ENCODE measurements around the gene UBE2G1.
"Not testable (repeated sequence)": the region's sequence is repeated elsewhere in the genome, so short reads cannot be mapped to it uniquely, and the experiment has no call there.

The UBE2G1 gene

GRCh38 chr17:4366327-4367063, at the start of gene UBE2G1:
Gene UBE2G1 (minus strand): TSS chr17:4366675. CDS start chr17:4366316, 359 bp downstream.
- peak; percentile 97 for DNase-seq (ENCODE audit: low spot score)

- DNase-seq (ENCODE audit: low spot score), result peak; percentile 89
Measured at GRCh38 chr17:4412933-4413831, 46.7 kb upstream of the UBE2G1 start.

GRCh38 chr17:4411201-4411600, 44.7 kb upstream of the UBE2G1 start:
- DNase-seq (ENCODE audit: low spot score), result no peak

- no peak for DNase-seq (ENCODE audit: low spot score)
Measured at GRCh38 chr17:4409659-4410058, 43.2 kb upstream of the UBE2G1 start.

- DNase-seq (ENCODE audit: low spot score), result no peak
Measured at GRCh38 chr17:4407851-4408250, 41.4 kb upstream of the UBE2G1 start.

- DNase-seq (ENCODE audit: low spot score), result no peak
Measured at GRCh38 chr17:4407216-4407615, 40.7 kb upstream of the UBE2G1 start.

GRCh38 chr17:4406386-4406785, 39.9 kb upstream of the UBE2G1 start:
- no peak for DNase-seq (ENCODE audit: low spot score)

- no peak for DNase-seq (ENCODE audit: low spot score)
Measured at GRCh38 chr17:4405699-4406098, 39.2 kb upstream of the UBE2G1 start.

GRCh38 chr17:4405038-4405669, 38.7 kb upstream of the UBE2G1 start:
- no peak for DNase-seq (ENCODE audit: low spot score)

- no peak for DNase-seq (ENCODE audit: low spot score)
Measured at GRCh38 chr17:4397840-4398239, 31.4 kb upstream of the UBE2G1 start.

GRCh38 chr17:4395111-4395478, 28.6 kb upstream of the UBE2G1 start:
- DNase-seq (ENCODE audit: low spot score), result no peak

- DNase-seq (ENCODE audit: low spot score), result no peak
Measured at GRCh38 chr17:4394208-4395110, 28.0 kb upstream of the UBE2G1 start.

GRCh38 chr17:4393806-4394205, 27.3 kb upstream of the UBE2G1 start:
- DNase-seq (ENCODE audit: low spot score), result no peak

GRCh38 chr17:4389079-4389478, 22.6 kb upstream of the UBE2G1 start:
- DNase-seq (ENCODE audit: low spot score), result no peak

GRCh38 chr17:4387137-4387536, 20.7 kb upstream of the UBE2G1 start:
- no peak for DNase-seq (ENCODE audit: low spot score)

- no peak for DNase-seq (ENCODE audit: low spot score)
Measured at GRCh38 chr17:4386406-4386805, 19.9 kb upstream of the UBE2G1 start.

GRCh38 chr17:4381690-4382671, 15.5 kb upstream of the UBE2G1 start:
- no peak for DNase-seq (ENCODE audit: low spot score)

- DNase-seq (ENCODE audit: low spot score), result no peak
Measured at GRCh38 chr17:4378626-4379025, 12.2 kb upstream of the UBE2G1 start.

GRCh38 chr17:4377247-4377646, 10.8 kb upstream of the UBE2G1 start:
- DNase-seq (ENCODE audit: low spot score), result not testable (repeated sequence)

GRCh38 chr17:4375796-4376440, 9.4 kb upstream of the UBE2G1 start:
- not testable (repeated sequence) for DNase-seq (ENCODE audit: low spot score)

Data from pons (tissue), 1 donor.